ENCODE measurements around the gene FBXO27.

DNA sequence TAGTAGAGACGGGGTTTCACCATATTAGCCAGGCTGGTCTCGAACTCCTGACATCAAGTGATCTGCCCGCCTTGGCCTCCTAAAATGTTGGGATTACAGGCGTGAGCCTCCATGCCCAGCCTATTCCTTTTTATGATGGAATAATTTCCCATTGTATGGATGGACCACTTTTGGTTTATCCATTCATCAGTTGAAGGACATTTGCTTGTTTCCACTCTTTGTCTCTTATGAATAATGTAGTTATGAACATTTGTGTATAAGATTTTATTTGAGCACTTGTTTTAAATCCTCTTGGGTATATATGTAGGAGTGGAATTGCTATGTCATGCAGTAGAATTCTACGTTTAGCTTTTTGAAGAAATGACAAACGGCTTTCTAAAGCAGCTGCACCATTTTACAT is 23.3 kb downstream of the FBXO27 start:
- TF ChIP-seq CTCF (IDR thresholded peaks at IDR 0.05) (no peak), POLR2A (IDR thresholded peaks at IDR 0.05) (no peak)
